H9 (cell line): Measurements from ENCODE around the gene CDKN2B. TPM values are rescaled to one million over a fixed set of nuclear protein-coding genes. Genes with fewer than 3 reads are reported as not detected.

Source experiments
- DNase-seq: peaks from one replicate; pipeline ENCODE4 v3.0.0-alpha.2; 2017
- H2AFZ ChIP-seq: one replicate; pipeline ENCODE4 v1.6.1; 2013; ENCODE audit warnings: mild to moderate bottlenecking, low read length, control low read depth, moderate library complexity
- H2AK5ac ChIP-seq: 2 replicates; pipeline ENCODE4 v1.6.1; 2013; ENCODE audit warnings: low read length, control low read depth, mixed read lengths; ENCODE audit not compliant: insufficient read length
- H2BK120ac ChIP-seq: one replicate; pipeline ENCODE4 v1.6.1; 2013; ENCODE audit warnings: low read depth, mild to moderate bottlenecking, low read length, control low read depth, inconsistent platforms; ENCODE audit not compliant: poor library complexity, severe bottlenecking
- H2BK12ac ChIP-seq: 2 replicates; pipeline ENCODE4 v1.6.1; 2013; ENCODE audit warnings: low read length, control low read depth, mixed read lengths, low read depth; ENCODE audit not compliant: insufficient read length
- H2BK15ac ChIP-seq: 2 replicates; pipeline ENCODE4 v1.6.1; 2013; ENCODE audit warnings: low read depth, low read length, control low read depth
- H2BK20ac ChIP-seq: one replicate; pipeline ENCODE4 v1.6.1; 2013; ENCODE audit warnings: low read depth, mild to moderate bottlenecking, low read length, control low read depth, inconsistent platforms; ENCODE audit not compliant: poor library complexity, severe bottlenecking
- H2BK5ac ChIP-seq: 2 replicates; pipeline ENCODE4 v1.6.1; 2013; ENCODE audit warnings: low read length, control low read depth, mixed read lengths; ENCODE audit not compliant: insufficient read length
- H3K14ac ChIP-seq: 2 replicates; pipeline ENCODE4 v1.6.1; 2013; ENCODE audit warnings: low read length, control low read depth; ENCODE audit not compliant: insufficient read depth
- H3K18ac ChIP-seq: 2 replicates; pipeline ENCODE4 v1.6.1; 2013; ENCODE audit warnings: low read depth, mild to moderate bottlenecking, mixed read lengths, low read length, control low read depth; ENCODE audit not compliant: insufficient read length
- H3K23ac ChIP-seq: 2 replicates; pipeline ENCODE4 v1.6.1; 2013; ENCODE audit warnings: low read length, control low read depth, mixed read lengths, low read depth; ENCODE audit not compliant: insufficient read length
- H3K23me2 ChIP-seq: 2 replicates; pipeline ENCODE4 v1.6.1; 2013; ENCODE audit warnings: low read depth, mild to moderate bottlenecking, mixed read lengths, low read length, control low read depth; ENCODE audit not compliant: insufficient read length, poor library complexity, severe bottlenecking
- H3K27ac ChIP-seq: 2 replicates; pipeline ENCODE4 v1.5.1; 2013; ENCODE audit warnings: low read length, control low read depth, mixed read lengths, low read depth; ENCODE audit not compliant: insufficient read length
- H3K27me3 ChIP-seq: 2 replicates; pipeline ENCODE4 v1.6.1; 2013; ENCODE audit warnings: low read length, control low read depth, inconsistent platforms; ENCODE audit not compliant: insufficient read depth
- H3K4ac ChIP-seq: 2 replicates; pipeline ENCODE4 v1.6.1; 2013; ENCODE audit warnings: low read depth, mild to moderate bottlenecking, control low read depth, inconsistent platforms, low read length, moderate library complexity
- H3K4me1 ChIP-seq: 2 replicates; pipeline ENCODE4 v1.6.1; 2013; ENCODE audit warnings: low read length, control low read depth, inconsistent platforms; ENCODE audit not compliant: insufficient read depth
- H3K4me2 ChIP-seq: 2 replicates; pipeline ENCODE4 v1.6.1; 2013; ENCODE audit warnings: low read length, control low read depth, mixed read lengths; ENCODE audit not compliant: insufficient read length, insufficient read depth
- H3K56ac ChIP-seq: 2 replicates; pipeline ENCODE4 v1.6.1; 2013; ENCODE audit warnings: low read depth, mild to moderate bottlenecking, mixed read lengths, low read length, control low read depth; ENCODE audit not compliant: insufficient read length
- H3K79me1 ChIP-seq: 2 replicates; pipeline ENCODE4 v1.6.1; 2013; ENCODE audit warnings: low read depth, mild to moderate bottlenecking, moderate library complexity, low read length, control low read depth, inconsistent platforms; ENCODE audit not compliant: insufficient read depth, poor library complexity, severe bottlenecking
- H3K79me2 ChIP-seq: 2 replicates; pipeline ENCODE4 v1.6.1; 2013; ENCODE audit warnings: low read length, control low read depth, inconsistent platforms; ENCODE audit not compliant: insufficient read depth
- H3K9ac ChIP-seq: 2 replicates; pipeline ENCODE4 v1.6.1; 2013; ENCODE audit warnings: low read length, control low read depth, mixed read lengths; ENCODE audit not compliant: insufficient read length; ENCODE audit errors: extremely low read depth
- H3K9me3 ChIP-seq: one replicate; pipeline ENCODE4 v1.6.1; 2013; ENCODE audit warnings: low read depth, low read length, inconsistent platforms; ENCODE audit not compliant: control insufficient read depth
- H3T11ph ChIP-seq: one replicate; pipeline ENCODE4 v1.6.1; 2013; ENCODE audit warnings: mild to moderate bottlenecking, low read length, control low read depth, inconsistent platforms
- H4K20me1 ChIP-seq: one replicate; pipeline ENCODE4 v1.6.1; 2013; ENCODE audit not compliant: control insufficient read depth, insufficient read length, insufficient read depth
- H4K5ac ChIP-seq: 2 replicates; pipeline ENCODE4 v1.6.1; 2013; ENCODE audit warnings: low read depth, mild to moderate bottlenecking, mixed read lengths, low read length, control low read depth; ENCODE audit not compliant: insufficient read length
- H4K8ac ChIP-seq: replicated peaks from 2 replicates; pipeline ENCODE4 v1.6.1; 2013; ENCODE audit warnings: low read length, control low read depth, mixed read lengths, low read depth; ENCODE audit not compliant: insufficient read length
- H4K91ac ChIP-seq: 2 replicates; pipeline ENCODE4 v1.6.1; 2013; ENCODE audit warnings: low read depth, mild to moderate bottlenecking, moderate library complexity, mixed read lengths, low read length, control low read depth; ENCODE audit not compliant: insufficient read length
- H3K27ac Mint-ChIP-seq, 3 experiments: 2 replicates in 2 of 3; 3 replicates in 1 of 3; pipeline ENCODE4 v1.8.0; 2020 to 2021; ENCODE audit warnings: mixed read lengths in 3 of 3, mild to moderate bottlenecking in 1 of 3, moderate library complexity in 1 of 3
- H3K27me3 Mint-ChIP-seq: 2 replicates; pipeline ENCODE4 v1.8.0; 2021; ENCODE audit warnings: low read depth, mild to moderate bottlenecking, moderate library complexity, mixed read lengths
- H3K36me3 Mint-ChIP-seq, 3 experiments: 2 replicates in 2 of 3; 3 replicates in 1 of 3; pipeline ENCODE4 v1.8.0; 2020 to 2021; ENCODE audit warnings: low read depth in 3 of 3, mixed read lengths in 3 of 3; ENCODE audit not compliant: insufficient read depth in 1 of 3
- H3K4me1 Mint-ChIP-seq, 2 experiments: 2 replicates each; pipeline ENCODE4 v1.8.0; 2020; ENCODE audit warnings: mixed read lengths in 2 of 2
- H3K4me3 Mint-ChIP-seq, 2 experiments: 2 replicates in 1 of 2; 3 replicates in 1 of 2; pipeline ENCODE4 v1.8.0; 2020 to 2021; ENCODE audit warnings: mild to moderate bottlenecking in 2 of 2, mixed read lengths in 2 of 2, moderate library complexity in 1 of 2
- H3K9me3 Mint-ChIP-seq, 2 experiments: 2 replicates in 1 of 2; 3 replicates in 1 of 2; pipeline ENCODE4 v1.8.0; 2020; ENCODE audit warnings: mild to moderate bottlenecking in 2 of 2, mixed read lengths in 2 of 2, moderate library complexity in 1 of 2
- WGBS: extraction: QIAGEN DNeasy Blood & Tissue Kit; methylation state at CpG from one replicate; pipeline ENCODE4 v1.1.7; 2013; ENCODE audit warnings: missing lambda C conversion rate, low lambda C conversion rate, mixed read lengths; ENCODE audit not compliant: insufficient read length; ENCODE audit errors: extremely low coverage; 5-methylcytosine and 5-hydroxymethylcytosine counted together
- total RNA-seq: library from RNA; stranded (reverse); gene quantifications from 2 replicates; pipeline ENCODE4 v1.2.1, GENCODE V29; 2021
- TF ChIP-seq, protein P1 (sequence below): fragments of 200-600 bp; sonication (generic); conservative IDR thresholded peaks from 3 replicates; pipeline ENCODE4 v1.8.0; 2021; ENCODE audit warnings: antibody characterized with exemption, mild to moderate bottlenecking

The CDKN2B gene
- total RNA-seq, 1 experiment from 2014 or later, result 0.13 TPM

GRCh38 chr9:21964925-21965385 lies 44.1 kb downstream of the CDKN2B start:
- no peaks in the 10 kb centered on the region for H3K79me1 ChIP-seq
- no peak overlapping the region for H2AFZ ChIP-seq
- no peak overlapping the region for H2BK20ac ChIP-seq
- peaks cover 97% of the 10 kb centered on the region for H3K27me3 Mint-ChIP-seq
- H4K8ac ChIP-seq, result no peak overlapping the region
- H3T11ph ChIP-seq, result no peak overlapping the region
- H2BK120ac ChIP-seq, result no peak overlapping the region
- peak overlapping the region; percentile 45 to 75; a peak in 4 of 5 replicates for H3K4me3 Mint-ChIP-seq
- no peak overlapping the region for H3K23ac ChIP-seq
- no peaks in the 10 kb centered on the region for H4K20me1 ChIP-seq
- no peak overlapping the region for H3K14ac ChIP-seq
- peaks cover 4% of the 10 kb centered on the region for H3K23me2 ChIP-seq
- no peak overlapping the region for H3K27ac Mint-ChIP-seq
- peaks cover 6 to 10% of the 10 kb centered on the region in 2 experiments for H3K9me3 Mint-ChIP-seq
- peaks cover 61% of the 10 kb centered on the region for H3K27me3 ChIP-seq
- H2AK5ac ChIP-seq, result no peak overlapping the region
- H3K27ac ChIP-seq, result no peak overlapping the region
- WGBS, result no CpG with 5 or more reads among the region's 29 CpGs
- no peak overlapping the region for H3K18ac ChIP-seq
- no peaks in the 10 kb centered on the region; the same call in 1 of the 2 replicates for H3K4me1 ChIP-seq
- H4K5ac ChIP-seq, result no peak overlapping the region
- peak overlapping the region; percentile 78 for H3K4me2 ChIP-seq
- H4K91ac ChIP-seq, result no peak overlapping the region
- peak; percentile 53 for DNase-seq
- H3K4me1 Mint-ChIP-seq, result peaks cover 23 to 38% of the 10 kb centered on the region in 2 experiments
- H2BK12ac ChIP-seq, result no peak overlapping the region
- H3K9me3 ChIP-seq, result no peaks in the 10 kb centered on the region
- H3K36me3 Mint-ChIP-seq, result no peaks in the 10 kb centered on the region
- H2BK5ac ChIP-seq, result no peak overlapping the region
- H2BK15ac ChIP-seq, result no peak overlapping the region
- H3K4ac ChIP-seq, result no peak overlapping the region
- H3K9ac ChIP-seq, result no peak overlapping the region
- TF ChIP-seq, protein P1, sequence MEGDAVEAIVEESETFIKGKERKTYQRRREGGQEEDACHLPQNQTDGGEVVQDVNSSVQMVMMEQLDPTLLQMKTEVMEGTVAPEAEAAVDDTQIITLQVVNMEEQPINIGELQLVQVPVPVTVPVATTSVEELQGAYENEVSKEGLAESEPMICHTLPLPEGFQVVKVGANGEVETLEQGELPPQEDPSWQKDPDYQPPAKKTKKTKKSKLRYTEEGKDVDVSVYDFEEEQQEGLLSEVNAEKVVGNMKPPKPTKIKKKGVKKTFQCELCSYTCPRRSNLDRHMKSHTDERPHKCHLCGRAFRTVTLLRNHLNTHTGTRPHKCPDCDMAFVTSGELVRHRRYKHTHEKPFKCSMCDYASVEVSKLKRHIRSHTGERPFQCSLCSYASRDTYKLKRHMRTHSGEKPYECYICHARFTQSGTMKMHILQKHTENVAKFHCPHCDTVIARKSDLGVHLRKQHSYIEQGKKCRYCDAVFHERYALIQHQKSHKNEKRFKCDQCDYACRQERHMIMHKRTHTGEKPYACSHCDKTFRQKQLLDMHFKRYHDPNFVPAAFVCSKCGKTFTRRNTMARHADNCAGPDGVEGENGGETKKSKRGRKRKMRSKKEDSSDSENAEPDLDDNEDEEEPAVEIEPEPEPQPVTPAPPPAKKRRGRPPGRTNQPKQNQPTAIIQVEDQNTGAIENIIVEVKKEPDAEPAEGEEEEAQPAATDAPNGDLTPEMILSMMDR, result no peak
- no peak overlapping the region for H3K56ac ChIP-seq
- H3K79me2 ChIP-seq, result no peaks in the 10 kb centered on the region
